HL-60 (cell line): Measurements from ENCODE around the gene DNAH2.

Experiments
- POLR2AphosphoS5 ChIP-seq: IDR thresholded peaks from 2 replicates; pipeline ENCODE4 v1.6.1; 2012; ENCODE audit warnings: low read depth
- TF ChIP-seq, protein P1 (sequence below): IDR thresholded peaks from one replicate; pipeline ENCODE4 v1.5.1; 2011; ENCODE audit warnings: low read length, control low read depth, inconsistent platforms; ENCODE audit not compliant: insufficient read depth

DNA sequence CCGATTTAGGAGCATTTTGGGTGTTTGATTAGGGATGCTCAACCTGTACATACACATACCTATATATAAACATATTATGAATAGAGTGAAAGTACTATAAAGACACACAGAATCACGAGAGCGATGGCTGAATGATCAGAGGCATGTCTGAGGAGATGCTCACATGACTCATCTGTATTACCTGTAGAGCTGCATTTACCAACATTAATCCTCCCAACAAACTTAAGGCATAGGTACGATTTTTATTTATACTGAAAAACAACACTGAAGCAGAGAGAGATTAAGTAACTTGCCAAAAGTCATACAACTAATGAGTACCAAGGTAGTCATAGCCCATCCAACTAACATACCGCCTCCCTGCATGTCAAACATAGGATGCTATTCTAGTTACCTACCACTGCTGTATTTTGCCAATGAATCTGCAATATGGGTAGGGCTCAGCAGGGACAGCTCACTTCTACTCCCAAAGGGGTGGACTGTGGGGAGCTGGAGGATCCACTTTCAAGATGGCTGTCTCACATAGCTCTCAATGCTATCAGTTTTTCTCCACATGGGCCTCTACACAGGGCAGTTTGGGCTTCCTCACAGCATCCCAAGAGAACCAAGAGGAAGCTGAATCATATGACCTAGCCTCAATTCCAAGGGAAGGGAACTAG, 147.6 kb downstream of the DNAH2 start:
- no peak for TF ChIP-seq POLR2AphosphoS5
- TF ChIP-seq, protein P1, sequence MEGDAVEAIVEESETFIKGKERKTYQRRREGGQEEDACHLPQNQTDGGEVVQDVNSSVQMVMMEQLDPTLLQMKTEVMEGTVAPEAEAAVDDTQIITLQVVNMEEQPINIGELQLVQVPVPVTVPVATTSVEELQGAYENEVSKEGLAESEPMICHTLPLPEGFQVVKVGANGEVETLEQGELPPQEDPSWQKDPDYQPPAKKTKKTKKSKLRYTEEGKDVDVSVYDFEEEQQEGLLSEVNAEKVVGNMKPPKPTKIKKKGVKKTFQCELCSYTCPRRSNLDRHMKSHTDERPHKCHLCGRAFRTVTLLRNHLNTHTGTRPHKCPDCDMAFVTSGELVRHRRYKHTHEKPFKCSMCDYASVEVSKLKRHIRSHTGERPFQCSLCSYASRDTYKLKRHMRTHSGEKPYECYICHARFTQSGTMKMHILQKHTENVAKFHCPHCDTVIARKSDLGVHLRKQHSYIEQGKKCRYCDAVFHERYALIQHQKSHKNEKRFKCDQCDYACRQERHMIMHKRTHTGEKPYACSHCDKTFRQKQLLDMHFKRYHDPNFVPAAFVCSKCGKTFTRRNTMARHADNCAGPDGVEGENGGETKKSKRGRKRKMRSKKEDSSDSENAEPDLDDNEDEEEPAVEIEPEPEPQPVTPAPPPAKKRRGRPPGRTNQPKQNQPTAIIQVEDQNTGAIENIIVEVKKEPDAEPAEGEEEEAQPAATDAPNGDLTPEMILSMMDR = no peak
